Measurements from ENCODE around the gene ZMYM5.
"Not testable (repeated sequence)": the region's sequence is repeated elsewhere in the genome, so short reads cannot be mapped to it uniquely, and the experiment has no call there.

Gene ZMYM5

DNA sequence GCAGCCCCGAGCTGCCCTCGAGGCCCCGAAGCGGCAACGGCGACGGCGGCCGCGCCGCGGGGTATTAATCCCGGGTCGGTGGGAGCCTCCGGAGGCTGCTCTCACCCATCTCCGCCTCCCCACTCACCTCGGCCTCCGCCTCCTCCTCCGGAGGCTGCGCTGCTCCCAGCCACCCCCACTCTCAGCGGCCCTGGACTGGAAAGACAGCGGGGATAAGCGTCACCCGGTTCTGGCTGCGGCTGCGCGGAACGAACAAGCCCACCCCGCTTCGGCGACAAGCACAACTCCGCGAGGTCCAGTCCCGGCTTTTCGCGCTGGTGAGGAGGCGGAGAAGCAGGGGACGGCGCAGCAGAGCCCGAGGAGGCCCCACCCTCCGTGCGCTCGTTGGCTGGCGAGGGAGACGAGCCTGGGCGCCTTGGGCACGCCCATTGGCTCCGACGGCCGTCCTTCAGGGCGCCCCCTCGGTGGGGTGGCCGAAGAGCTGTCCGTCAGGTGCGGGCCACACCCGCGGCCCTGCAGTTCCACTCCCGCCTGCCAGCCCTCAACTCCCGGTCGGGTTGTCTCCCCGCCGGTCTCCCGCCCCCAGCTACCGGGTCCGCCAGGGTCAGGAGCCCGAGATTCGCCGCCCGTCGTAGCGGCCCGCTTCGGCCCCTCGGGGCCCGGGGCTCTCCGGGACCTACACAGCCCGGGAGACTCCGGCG is at the start of gene ZMYM5:
ZMYM5 (minus strand) TSS at position 327 of the 701 bp plus-strand sequence. CDS start 11,469 bp downstream, outside the sequence.
- in situ Hi-C loops (cut with MboI; ENCODE audit: low sequenced_read_pairs): no loop called here

DNA sequence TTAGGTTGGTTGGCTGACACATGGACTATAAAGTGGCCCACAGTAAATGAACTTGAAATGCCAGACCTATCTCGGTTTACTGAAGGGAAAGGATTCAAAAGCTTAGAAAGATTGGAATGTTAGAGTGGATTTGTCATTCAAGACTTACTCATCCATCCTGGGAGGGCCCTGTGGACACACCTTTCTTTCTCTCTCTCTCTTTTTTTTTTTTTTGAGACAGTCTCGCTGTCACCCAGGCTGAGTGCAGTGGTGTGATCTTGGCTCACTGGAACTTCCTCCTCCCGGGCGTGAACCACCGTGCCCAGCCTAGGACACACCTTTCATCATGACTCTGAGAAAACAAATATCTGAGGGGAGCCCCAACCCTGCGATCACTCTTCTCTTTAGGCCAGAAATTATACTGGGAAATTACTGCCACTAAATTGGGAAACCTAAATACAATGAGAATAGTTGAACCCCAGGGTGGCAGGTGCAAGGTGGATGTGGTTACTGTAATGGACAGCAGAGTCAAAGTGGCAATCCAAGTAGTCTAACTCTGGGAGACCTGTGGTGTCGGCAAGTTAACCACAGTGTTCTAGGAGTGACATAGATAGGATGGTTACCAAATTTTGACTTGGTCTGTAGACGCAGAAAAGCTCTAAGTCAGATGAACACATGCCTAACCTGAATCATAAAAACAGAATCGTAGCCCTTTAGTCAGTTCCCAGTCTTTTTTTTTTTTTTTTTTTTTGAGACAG is 47.1 kb upstream of the ZMYM5 start:
- in situ Hi-C loops (cut with MboI; ENCODE audit: low sequenced_read_pairs): no loop called here

DNA sequence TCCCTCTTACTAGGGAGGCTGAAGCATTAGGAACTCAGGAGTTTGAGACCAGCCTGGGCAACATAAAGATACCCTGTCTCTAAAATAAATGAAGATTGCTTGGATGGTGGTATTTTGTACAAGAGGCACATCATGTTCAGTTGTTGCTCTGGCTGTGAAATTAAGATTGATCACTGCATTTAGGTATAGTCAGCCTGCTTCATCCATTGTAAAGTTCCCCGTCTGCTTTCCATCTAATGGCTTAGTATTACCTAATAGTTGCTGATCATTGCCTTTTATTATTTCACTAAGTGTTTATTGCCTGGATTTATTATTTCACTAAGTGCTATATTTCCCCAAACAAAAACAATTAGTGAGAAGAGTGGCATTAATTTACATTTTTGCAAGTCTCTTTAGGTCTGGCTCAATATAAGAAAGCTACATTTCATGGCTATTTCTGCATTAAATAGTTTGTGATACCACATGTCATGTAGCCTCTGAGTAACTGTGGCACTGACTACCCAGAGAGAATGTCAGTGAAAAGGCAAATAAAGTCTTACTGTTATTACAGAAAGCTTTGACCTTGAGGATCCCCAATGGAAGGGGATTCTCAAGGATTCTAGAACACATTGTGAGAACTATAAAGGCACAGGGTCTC is 45.0 kb upstream of the ZMYM5 start:
- in situ Hi-C loops (cut with MboI; ENCODE audit: low sequenced_read_pairs): no loop called here

DNA sequence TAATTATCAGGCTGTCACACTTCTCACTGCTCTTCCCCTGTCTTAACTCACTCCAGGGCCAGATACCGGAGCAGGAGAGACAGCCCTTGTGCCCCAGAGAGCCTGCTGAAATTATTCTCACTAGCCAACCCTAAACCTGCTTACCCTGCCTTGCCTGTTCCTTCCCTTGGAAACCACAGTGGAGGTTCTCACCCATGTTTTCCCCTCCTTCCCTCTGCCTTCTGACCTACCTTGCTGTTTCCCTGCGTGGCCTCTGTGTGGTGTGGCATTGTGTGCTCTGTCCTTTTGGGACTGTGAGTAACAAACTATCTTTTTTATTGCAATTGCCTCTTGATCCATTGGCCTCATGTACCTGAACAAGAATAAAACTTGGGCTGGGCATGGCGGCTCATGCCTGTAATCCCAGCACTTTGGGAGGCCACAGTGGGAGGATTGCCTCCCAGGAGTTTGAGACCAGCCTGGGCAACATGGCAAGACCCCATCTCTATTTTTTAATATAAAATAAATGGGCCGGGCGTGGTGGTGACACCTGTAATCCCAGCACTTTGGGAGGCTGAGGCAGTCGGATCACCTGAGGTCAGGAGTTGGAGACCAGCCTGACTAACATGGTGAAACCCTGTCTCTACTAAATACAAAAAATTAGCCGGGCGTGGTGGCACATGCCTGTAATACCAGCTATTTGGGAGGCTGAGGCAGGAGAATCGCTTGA is 42.2 kb upstream of the ZMYM5 start:
- in situ Hi-C loops (cut with MboI; ENCODE audit: low sequenced_read_pairs): not testable (repeated sequence)

DNA sequence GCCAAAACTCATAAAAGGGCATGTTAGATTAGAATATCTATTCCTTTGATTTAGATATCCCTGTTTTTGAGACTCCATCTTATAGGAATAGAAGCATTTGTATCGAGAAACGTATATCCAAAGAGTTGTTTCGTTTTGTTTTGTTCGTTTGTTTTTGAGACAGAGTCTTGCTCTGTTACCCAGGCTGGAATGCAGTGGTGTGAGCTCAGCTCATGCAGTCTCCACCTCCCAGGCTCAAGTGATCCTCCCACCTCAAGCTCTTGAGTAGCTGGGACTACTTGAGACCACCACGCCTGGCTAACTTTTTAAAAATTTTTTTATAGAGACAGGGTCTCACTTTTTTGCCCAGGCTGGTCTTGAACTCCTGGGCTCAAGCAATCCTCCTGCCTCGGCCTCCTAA is 26.6 kb upstream of the ZMYM5 start:
- in situ Hi-C loops (cut with MboI; ENCODE audit: low sequenced_read_pairs): no loop called here

DNA sequence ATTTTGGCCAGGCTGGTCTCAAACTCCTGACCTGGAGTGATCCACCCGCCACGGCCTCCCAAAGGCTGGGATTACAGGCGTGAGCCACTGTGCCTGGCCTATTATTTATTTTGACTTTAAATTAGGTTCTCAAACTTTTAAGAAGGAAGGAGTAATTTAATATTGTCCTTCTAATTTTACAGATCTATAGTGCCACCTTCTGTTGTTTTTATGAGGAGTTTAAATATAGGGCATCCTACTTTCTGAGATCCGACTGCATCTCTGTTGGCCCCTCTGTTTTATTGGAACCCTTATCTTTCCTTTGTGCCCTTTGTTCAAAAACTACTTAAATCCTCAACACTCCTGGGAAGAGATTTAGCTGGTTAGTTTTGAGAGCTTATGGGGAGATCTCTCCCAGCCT is 25.4 kb upstream of the ZMYM5 start:
- in situ Hi-C loops (cut with MboI; ENCODE audit: low sequenced_read_pairs): no loop called here

DNA sequence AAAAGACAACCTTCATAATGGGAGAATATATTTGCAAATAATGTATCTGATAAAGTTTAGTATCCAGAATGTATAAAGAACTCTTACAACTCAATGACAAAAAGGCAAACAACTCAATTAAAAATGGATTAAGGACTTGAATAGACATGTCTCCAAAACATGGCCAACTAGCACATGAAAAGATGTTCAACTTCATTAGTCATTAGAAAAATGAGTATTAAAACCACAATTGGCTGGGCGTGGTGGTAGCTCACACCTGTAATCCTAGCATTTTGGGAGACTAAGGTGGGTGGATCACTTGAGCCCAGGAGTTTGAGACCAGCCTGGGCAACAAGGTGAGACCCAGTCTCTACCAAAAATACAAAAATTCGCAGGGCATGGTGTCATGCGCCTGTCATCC is 18.8 kb upstream of the ZMYM5 start:
- in situ Hi-C loops (cut with MboI; ENCODE audit: low sequenced_read_pairs): no loop called here

DNA sequence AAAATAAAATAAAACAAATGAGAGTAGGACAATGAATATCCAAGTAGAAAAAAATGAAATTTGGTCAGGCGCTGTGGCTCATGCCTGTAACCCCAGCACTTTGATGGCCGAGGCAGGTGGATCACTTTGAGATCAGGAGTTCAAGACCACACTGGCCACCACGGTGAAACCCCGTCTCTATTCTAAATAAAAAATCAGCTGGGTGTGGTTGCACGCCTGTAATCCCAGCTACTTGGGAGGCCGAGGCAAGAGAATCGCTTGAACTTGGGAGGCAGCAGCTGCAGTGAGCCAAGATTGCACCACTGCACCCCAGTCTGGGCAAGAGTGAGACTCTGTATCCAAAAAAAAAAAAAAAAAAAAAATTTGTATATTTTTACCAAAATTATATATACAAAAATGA is 18.2 kb upstream of the ZMYM5 start:
- in situ Hi-C loops (cut with MboI; ENCODE audit: low sequenced_read_pairs): no loop called here

DNA sequence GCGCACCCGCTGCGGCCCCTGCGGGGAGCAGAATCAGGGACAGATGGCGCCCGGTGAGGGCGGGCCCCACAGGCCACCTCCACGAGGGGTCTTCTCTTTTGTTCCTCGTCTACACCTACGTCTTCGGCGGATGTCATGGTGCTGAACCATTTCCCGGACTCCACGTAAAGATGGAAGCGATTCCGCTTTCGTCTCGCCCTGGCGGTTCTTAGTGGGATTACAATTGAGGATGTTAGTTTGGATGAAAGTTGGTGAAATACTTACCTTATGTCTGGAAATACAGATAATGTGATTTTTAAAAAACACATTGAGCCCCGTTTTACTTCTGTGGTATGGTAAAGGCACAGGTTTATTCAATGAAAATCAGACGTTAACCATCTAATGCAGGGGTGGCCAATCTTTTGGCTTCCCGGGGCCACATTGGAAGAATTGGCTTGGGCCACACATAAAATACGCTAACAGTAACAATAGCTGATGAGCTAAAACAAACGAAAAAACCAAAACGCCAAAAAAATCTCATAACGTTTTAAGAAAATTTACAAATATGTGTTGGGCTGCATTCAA is 1.4 kb upstream of the ZMYM5 start:
- in situ Hi-C loops (cut with MboI; ENCODE audit: low sequenced_read_pairs): no loop called here

DNA sequence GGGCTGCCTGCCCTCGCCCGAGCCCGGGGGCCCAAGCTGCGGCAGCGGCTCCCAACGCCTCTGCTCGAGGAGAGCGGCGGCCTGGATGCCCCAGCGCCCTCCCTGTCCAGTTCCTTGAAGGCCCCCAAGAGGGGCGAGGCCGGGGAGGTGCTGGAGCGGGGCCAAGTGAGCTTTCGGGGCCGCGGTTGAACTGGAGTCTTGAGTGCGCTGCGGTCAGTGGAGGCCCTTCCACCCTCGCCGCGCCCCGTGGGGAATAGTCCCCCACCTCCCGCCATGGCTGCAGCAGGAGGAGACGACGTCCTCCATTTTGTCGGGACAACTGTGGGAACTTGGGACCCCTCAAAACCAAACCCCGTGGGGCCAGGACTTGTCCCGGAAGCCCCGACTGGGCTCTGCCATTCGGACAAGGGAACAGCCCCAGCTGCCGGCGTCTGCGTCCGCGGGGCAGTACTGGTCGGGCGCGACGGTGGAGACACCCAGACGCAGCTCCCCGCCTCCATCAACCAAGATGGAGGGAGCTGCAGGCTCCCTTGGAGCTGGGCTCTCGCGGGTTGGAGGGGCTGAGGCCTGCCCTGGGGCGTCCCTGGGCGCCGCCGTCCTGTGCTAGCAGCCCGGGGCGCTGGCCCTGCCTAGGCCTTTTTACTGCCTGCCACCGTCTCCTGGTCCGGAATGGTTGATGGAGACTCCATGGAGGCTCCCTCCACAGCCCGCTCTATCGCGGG is 736 bp upstream of the ZMYM5 start:
- in situ Hi-C loops (cut with MboI; ENCODE audit: low sequenced_read_pairs): no loop called here

DNA sequence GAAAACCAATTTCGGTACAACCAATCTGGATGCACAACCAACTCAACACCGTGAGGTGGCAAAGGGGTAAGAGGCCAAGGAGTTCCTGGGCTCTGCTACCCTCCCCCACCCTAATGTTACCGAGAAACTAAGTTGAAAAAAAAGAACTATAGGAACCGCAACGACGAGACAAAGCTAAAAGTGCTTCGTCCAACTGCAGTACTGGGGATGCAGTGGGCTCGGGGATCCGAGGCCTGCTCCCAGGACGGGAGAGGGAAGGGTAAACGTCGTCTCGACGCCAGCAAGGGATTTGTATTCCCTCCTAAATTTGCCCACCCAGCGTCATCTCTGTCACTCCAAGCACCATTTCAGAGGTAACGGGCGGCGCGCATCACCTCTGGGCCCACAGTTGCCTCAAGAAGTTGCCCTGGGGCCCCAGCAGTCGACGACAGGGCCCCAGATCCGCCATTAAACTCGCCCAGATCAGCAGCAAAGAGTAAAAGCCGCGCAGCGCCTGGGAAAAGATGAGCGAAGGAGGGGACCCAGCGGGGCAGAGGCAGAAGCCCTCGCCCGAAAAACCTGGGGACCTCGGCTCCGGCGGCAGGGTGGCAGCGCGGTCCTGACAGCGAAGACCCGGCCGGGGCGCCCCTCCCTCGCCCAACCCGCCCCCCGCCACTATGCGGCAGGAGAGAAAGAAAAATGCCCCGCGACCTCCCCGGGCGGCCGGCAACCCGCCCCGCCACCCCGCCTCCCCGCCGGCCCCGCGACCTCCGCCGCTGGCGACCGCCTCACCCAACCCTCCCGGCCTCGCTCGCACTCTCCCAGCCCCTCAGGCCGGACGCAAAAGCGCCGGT is 752 bp downstream of the ZMYM5 start:
- in situ Hi-C loops (cut with MboI; ENCODE audit: low sequenced_read_pairs): no loop called here

DNA sequence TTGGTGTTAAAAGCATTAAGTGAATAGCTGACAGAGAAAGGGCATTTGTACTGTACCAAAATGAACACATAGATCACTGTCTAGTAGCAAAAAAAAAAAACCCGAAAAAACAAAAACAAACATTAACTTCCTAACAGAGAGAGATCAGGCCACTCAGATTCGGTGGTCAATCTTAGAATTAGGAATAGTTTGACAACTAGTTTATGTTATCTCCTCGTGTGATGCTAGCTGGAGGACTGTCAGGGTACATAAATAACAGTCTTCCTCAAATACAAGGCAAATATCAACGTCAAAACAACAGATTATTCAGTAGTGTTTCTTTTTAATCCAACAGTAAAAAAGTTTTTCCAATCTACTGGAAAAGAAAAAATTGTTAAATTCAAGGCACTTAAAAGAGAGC is 1.7 kb downstream of the ZMYM5 start:
- in situ Hi-C loops (cut with MboI; ENCODE audit: low sequenced_read_pairs): no loop called here

DNA sequence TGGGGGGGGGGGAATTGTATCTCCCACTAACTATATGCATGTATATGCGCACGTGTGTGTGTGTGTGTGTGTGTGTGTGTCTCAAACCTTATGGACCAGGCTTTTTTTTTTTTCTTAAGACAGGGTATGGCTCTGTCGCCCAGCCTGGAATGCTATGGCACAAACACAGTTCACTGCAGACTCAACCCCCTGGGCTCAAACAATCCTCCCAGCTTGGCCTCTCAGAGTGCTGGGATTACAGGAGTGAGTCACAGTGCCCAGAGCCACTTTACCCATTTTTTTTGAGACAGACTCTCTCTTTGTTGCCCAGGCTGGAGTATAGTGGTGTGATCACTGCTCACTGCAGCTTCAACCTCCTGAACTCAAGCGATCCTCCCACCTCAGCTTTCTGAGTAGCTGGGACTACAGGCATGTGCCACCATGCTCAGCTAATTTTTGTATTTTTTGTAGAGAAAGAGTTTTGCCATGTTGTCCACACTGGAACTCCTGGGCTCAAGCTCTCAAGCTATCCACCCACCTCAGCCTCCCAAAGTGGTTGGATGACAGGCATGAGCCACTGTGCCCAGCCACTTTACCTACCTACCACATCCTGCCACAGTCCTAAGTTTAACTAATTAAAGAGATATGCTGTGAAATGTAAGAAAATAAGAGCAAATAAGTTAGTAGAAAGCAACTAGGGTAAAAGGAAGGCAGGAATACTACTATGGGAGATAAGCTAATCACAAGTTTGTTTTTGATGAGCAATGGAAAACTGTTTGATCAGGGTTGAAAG is 2.4 kb downstream of the ZMYM5 start:
- in situ Hi-C loops (cut with MboI; ENCODE audit: low sequenced_read_pairs): no loop called here

DNA sequence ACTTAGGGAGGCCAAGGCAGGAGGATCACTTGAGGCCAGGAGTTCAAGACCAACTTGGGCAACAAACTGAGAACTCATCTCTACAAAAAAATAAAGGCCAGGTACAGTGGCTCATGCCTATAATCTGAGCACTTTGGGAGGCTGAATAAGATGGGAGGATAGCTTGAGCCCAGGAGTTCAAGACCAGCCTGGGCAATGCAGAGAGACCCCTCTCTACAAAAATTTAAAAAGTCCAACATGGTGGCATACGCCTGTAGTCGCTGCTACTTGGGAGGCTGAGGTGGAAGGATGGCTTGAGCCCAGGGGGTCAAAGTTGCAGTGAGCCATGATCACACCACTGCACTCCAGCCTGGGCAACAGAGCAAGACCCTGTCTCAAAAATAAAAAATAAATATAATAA is 5.8 kb downstream of the ZMYM5 start:
- in situ Hi-C loops (cut with MboI; ENCODE audit: low sequenced_read_pairs): not testable (repeated sequence)

DNA sequence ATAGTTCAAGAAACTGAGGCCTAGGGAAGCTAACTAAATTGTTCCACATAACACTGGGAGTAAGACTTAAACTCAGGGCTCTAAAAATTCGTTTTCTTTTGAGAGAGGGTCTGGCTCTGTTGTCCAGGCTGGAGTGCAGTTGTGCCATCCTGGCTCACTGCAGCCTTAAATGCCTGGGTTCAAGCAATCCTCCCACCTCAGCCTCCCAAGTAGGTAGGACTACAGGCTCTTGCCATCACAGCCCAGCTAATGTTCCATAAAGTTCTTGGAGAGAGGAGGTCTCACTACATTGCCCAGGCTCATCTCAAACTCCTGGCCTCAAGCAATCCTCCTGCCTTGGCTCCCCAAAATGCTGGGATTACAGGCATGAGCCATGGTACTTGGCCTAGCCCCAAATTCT is 10.7 kb downstream of the ZMYM5 start:
- in situ Hi-C loops (cut with MboI; ENCODE audit: low sequenced_read_pairs): no loop called here

DNA sequence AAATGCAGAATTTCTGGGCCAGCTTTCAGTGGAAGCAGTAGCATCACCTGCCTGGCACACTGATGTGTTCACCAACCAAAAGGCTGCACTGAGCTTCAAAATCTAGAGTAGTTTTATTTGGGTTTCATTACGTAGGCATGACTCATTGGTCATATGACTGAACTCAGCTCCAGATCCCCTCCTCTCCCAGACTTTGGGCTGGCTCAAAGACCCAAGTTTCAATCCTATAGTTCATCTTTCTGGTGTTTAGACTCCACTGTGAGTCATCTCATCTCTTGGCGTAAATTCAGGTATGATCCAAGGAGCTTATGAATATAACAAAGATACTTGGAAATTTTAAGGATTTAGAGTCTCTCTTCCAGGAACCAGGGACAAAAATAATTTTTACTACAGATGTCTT is 17.7 kb downstream of the ZMYM5 start:
- in situ Hi-C loops (cut with MboI; ENCODE audit: low sequenced_read_pairs): no loop called here

DNA sequence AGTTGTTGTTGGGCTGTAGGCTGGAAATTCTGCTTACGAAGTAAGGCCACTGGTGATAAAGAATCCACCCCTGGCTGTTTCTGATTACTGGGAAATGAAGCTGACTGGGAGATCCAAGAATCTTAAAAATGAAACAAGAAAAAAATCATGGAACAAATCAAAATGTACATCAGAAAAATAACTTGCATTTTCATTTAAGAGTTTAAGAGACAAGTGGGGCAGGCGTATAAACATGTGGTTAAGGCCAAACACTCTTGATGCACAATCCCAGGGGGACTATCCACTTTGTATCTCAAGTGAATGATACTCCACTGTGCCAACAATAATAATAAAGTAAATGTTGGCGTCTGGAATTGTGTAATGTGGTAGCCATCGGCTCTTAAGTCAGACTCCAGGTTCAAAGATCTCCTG is 24.6 kb downstream of the ZMYM5 start:
- in situ Hi-C loops (cut with MboI; ENCODE audit: low sequenced_read_pairs): no loop called here

DNA sequence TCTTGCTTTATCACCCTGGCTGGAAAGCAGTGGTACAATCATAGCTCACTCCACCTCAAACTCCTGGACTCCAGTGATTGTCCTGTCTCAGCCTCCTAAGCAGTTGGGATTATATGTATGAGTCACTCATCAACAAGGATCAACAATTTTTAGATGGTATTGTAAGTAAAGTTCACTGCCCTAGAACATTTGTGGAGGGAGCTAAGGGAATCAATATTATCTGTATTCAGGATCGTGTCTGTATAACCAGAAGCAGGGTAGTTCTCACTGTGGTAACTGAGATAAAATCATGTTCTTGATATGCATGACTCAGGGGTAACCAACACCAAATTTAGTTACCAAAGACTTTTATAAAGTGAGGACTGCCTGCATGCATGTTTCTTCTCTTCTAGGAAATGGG is 27.0 kb downstream of the ZMYM5 start:
- in situ Hi-C loops (cut with MboI; ENCODE audit: low sequenced_read_pairs): no loop called here

DNA sequence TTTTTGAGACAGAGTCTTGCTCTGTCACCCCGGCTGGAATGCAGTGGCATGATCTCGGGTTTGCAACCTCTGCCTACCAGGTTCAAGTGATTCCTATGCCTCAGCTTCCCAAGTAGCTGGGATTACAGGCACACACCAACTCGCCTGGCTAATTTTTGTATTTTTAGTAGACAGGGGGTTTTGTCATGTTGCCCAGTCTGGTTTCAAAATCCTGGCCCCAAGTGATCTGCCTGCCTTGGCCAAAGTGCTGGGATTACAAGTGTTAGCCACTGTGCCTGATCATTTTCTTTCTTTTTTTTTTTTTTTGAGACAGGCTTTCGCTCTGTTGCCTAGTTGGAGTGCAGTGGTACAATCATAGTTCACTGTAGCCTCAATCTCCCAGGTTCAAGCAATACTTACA is 28.7 kb downstream of the ZMYM5 start:
- in situ Hi-C loops (cut with MboI; ENCODE audit: low sequenced_read_pairs): no loop called here
